Stimulated activated CD4-positive, alpha-beta T cell treated with anti-CD3 and anti-CD28 coated beads, Interleukin-15, amount 100 ng/mL, for 1 hour (primary cell): ENCODE measurements around the gene C1orf53.
"Not testable (repeated sequence)": the region's sequence is repeated elsewhere in the genome, so short reads cannot be mapped to it uniquely, and the experiment has no call there.

ENCODE experiments used
- DNase-seq, 2 donors: peaks; one replicate each; pipeline ENCODE4 v3.0.0-alpha.2; 2020; ENCODE audit warnings: low read depth in 1 of 2, low spot score in 1 of 2

The C1orf53 gene

DNA sequence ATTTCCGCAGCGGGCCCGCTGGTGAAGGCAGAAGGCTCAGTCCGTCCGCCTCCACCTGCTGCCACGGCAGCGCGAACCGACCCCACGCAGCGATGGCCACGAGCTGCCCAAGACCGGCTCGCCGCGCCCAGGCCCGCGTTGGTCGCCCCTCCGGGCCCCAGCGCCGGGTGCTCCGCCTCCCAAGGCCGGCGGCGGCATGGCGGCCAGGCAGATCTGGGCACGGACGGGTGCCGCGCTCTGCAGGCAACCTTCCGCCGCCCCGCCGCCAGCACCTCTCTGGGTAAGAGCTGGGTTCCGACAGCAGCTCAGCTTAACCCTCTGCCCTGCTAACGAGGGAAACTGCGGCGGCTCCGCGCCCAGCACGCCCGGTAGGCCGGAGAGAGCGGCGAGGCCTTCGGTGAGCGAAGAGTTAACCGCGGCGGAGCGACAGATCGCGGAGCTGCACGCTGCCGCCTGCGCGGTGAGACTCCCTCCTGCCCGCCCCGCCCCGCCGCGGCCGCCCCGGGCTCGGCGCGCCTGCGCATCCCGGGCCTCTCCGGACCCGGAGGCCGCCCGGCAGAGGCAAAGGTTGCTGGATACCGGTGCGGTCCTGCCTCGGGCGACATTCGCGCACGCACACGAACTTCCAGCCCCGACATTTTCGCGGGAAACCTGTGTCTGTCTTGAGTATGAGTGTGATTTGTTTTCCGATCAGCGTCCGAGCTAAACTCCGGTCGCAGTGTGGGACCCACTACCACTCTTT, at the start of gene C1orf53:
C1orf53 (plus strand) TSS at position 177 of the 742 bp plus-strand sequence; CDS start at position 197, 20 bp downstream.
- DNase-seq = peak; percentile 50 to 76

DNA sequence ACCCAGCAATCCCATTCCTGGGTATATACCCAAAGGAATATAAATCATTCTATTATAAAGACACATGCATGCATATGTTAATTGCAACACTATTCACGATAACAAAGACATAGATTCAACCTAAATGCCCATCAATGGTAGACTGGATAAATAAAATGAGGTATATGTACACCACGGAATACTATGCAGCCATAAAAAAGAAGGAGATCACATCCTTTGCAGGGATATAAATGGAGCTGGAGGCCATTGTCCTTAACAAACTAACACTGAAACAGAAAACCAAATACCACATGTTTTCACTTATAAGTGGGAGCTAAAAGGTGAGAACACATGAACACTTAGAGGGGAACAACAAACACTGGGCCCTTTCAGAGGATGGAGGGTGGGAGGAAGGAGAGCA, 46.7 kb upstream of the C1orf53 start:
- not testable (repeated sequence) for DNase-seq

DNA sequence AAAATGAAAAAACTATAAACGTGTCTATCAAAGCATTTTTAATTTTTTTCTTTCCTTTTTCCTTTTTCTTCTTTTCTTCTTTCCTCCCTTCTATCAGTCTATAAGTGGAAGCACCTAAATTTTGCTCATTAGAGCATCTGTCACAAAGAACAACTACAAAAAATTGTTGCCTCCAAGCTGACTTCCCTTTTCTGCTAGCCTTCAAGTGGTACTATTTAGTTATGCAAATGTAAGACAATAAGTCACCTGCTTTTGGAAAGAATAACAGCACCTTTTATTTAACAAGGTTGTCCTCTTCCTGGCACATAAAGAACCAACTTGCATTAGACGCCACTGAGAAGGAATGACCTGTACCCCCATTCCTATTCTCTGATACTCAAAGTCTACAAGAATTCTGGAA, 45.0 kb upstream of the C1orf53 start:
- no peak for DNase-seq

DNA sequence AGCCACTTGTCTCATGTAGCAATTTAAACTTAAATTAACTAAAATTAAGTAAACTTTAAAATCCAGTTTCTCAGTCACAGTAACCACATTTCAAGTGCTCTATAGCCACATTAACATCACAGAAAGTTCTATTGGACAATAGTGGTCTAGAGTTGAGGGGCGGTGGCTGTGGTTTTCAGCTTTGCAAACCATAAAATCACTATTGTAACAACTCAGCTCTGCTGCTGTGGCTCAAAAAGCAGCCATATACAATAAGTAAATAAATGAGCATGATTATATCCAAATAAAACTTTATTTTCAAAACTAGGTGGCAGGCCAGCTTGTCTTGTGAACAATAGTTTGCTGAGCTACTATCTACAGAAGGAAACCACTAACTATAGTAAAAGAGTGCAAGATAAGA, 43.4 kb upstream of the C1orf53 start:
- DNase-seq = no peak

DNA sequence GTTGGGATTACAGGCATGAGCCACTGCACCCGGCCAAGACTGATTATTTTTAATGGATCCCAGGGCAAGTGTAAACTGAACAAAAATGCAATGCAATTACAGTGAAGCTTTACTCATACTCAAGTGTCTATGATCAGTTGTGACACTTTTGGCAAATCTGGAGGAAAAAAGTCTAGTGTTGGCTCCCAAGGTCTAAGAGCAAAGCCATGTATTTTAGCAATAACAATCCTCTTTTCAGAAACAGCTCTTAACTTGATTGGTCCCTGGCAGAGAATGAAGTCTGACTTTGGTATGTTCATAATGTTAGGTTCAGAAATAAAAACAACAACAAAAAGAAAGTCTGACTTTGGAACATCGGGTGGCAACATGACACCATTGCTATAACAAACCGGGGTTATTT, 40.2 kb upstream of the C1orf53 start:
- no peak for DNase-seq

GRCh38 chr1:197862671-197863070, 39.8 kb upstream of the C1orf53 start:
- no peak for DNase-seq

DNA sequence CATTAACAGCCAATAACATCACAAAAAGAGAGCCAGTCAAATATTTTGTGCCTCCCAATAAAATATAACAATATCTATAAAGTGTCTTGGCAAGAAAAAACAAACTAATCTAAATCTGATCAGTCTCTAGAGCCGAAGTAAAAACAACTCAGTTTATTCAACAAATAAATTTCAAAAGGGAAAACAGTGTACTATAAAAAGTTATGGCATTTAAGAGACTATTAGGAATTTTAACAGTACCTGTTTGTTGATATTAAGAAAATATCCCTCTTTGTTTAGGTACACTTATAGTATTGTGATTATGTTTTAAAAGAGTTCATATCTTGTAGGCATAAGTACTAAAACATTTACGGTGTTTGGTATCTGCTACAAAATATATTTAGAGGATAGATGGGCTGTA, 36.6 kb upstream of the C1orf53 start:
- no peak for DNase-seq

- no peak for DNase-seq
Measured at GRCh38 chr1:197868751-197869489, 33.5 kb upstream of the C1orf53 start.

DNA sequence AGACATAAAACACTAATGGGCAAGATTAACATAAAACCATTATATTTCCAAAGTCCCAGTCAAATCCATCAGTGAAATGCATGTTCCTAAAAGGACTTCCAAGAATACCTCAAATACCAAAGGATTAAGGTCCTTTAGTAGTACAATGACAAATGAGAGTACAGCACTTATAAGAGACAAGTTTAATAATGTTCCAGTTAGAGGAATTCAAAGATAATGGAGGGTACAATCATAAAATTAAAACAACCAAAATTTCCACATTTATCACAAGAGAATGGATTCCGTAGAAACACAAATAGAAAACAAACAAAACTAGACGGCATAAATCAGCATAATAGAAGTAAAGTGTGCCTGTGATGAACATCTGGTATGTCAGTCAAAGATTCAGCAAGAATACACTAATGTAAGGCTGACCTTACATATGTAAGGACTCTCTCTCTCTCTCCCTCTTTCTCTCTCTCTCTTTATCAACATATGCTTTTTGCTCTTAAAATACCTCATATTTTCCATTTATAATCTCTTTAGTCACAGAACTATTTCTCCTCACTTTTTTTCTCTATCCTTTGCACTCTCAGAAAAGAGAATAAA, 32.8 kb upstream of the C1orf53 start:
- DNase-seq = no peak

DNA sequence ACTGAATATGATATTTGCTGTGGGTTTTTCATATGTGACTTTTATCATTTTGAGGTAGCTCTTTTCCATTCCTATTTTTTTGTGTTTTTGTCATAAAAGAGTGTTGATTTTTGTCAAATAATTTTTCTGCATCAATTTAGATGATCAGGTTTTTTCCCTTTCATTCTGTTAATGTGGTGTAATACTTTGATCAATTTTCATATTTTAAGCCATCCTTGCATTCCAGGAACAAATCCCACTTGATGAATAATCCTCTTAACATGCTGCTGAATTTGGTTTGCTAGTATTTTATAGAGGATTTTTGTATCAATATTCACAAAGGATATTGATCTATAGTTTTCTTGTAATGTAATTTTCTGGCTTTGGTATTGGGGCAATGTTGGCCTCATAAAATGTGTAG, 25.5 kb upstream of the C1orf53 start:
- DNase-seq = no peak

GRCh38 chr1:197880385-197880784, 22.0 kb upstream of the C1orf53 start:
- DNase-seq = not testable (repeated sequence)

DNA sequence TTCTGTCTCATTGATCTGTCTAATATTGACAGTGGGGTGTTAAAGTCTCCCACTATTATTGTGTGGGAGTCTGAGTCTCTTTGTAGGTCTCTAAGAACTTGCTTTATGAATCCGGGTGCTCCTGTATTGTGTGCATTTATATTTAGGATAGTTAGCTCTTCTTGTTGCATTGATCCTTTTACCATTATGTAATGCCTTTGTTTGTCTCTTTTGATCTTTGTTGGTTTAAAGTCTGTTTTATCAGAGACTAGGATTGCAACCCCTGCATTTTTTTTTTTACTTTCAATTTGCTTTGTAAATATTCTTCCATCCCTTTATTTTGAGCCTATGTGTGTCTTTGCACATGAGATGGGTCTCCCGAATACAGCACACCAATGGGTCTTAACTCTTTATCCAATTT, 20.2 kb upstream of the C1orf53 start:
- DNase-seq = not testable (repeated sequence)

GRCh38 chr1:197884173-197884572, 18.3 kb upstream of the C1orf53 start:
- no peak for DNase-seq

- no peak for DNase-seq
Measured at GRCh38 chr1:197890936-197891335, 11.5 kb upstream of the C1orf53 start.

DNA sequence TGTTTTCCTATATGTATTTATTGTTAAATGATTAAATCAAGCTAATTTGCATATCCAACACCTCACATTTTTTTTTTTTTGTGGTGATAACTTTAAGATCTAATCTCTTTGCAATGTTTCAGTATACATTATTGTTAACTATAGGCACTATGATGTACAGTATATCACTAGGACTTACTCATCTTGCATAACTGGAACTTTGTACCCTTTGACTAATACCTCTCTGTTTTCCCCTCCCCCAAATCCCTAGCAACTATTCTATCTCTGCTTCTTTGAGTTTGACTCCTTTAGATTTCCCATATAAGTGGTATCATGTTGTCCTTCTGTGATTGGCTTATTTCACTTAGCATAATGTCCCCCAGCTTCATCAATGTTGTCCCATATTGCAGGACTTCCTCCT, 9.7 kb upstream of the C1orf53 start:
- DNase-seq = no peak

- DNase-seq = no peak
Measured at GRCh38 chr1:197896301-197896700, 6.1 kb upstream of the C1orf53 start.

DNA sequence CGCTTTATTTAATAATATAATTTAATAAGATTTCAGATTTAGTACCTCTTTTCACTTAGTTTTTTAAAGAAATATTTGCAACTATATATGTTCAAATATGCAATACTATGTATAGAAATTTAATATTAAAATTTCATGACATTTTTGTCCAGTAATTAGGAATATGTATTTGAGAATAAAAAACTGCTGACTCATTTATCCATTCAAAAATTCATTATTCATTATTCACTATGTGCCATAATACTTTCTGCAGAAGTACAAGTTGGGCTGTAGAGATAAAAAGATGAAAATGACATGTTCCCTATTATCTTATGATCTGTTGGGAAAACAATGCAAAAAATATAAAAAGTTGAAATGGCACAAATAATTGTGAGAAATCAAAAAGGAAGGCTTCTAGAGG, 3.4 kb upstream of the C1orf53 start:
- DNase-seq = no peak

DNA sequence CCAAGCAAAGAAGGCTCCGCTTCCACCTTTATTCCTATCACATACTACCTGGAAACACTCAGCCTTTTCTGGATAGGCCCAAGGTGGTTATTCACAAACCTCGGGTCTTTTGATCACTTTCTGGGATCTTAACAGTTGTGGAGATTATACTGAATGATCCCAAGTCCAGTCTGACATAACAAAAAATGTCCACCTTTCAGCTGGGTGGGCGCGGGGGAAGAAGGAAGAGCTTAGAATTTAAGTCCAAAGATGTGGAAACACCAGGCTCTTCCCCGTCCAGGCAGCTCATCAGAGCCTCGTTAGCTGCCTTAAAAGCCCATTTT, 338 bp upstream of the C1orf53 start:
- DNase-seq = no peak

GRCh38 chr1:197903196-197903514, 725 bp downstream of the C1orf53 start:
- DNase-seq = no peak

DNA sequence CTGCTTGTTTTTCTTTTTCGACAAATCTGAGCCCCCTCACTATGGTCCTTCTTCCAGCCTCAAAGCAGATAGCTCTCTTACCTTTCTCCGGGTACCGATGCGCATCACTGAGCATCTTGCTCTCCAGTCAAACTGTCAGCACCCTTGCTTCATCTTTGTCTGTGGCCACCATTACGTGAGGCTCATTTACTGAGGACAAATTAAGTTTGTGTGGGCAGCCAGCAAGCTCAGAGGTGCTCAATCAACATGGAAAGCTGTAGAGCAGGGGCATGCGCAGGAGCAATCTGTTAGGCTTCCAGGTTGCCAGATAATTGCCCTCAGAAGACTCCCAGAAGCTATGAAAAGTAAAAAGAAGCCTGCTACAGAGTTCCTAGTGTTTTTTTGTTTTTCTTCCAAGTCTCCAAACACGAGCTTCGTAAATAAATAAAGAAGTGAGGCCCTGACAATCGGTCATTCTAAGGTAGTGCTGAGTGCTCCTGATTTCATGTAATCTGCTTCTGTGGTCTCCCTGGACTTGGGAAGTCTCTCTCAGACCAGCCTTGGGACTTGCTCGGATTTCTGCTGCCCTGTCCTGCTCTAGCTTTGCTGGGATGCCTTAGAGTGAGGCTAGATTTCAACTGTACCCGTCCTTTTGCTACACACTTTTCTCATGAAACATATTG, 1.8 kb downstream of the C1orf53 start:
- no peak for DNase-seq

- DNase-seq = no peak
Measured at GRCh38 chr1:197905699-197906351, 3.4 kb downstream of the C1orf53 start.
